Gastroesophageal sphincter (tissue), 4 donors: Measurements from ENCODE around the gene CCND1. TPM values are rescaled to one million over a fixed set of nuclear protein-coding genes. Genes with fewer than 3 reads are reported as not detected.

ENCODE experiments used
- ATAC-seq: fragments of 150-250 bp; one replicate; pipeline ENCODE4 v1.9.1; 2016; ENCODE audit warnings: mild to moderate bottlenecking, moderate library complexity
- H3K27ac ChIP-seq, 4 donors: fragments of 200-600 bp; sonication (generic) in 3 of 4; 1 replicate in 3 of 4; 2 replicates in 1 of 4; pipeline ENCODE4 v1.5.1; 2016 to 2019
- H3K27me3 ChIP-seq: fragments of 200-600 bp; sonication (generic); one replicate; pipeline ENCODE4 v1.5.1; 2019
- H3K36me3 ChIP-seq, 2 donors: fragments of 200-600 bp; sonication (generic); one replicate each; pipeline ENCODE4 v1.5.1; 2019; ENCODE audit warnings: control low read depth in 1 of 2
- H3K4me1 ChIP-seq, 3 donors: fragments of 200-600 bp; sonication (generic); 1 replicate in 2 of 3; 2 replicates in 1 of 3; pipeline ENCODE4 v1.5.1; 2016 to 2019; ENCODE audit warnings: control low read depth in 2 of 3
- H3K4me3 ChIP-seq, 2 donors: fragments of 200-600 bp; sonication (generic); one replicate each; pipeline ENCODE4 v1.5.1; 2019; ENCODE audit warnings: mild to moderate bottlenecking in 1 of 2, moderate library complexity in 1 of 2
- H3K9me3 ChIP-seq, 3 donors: fragments of 200-600 bp; sonication (generic); one replicate each; pipeline ENCODE4 v1.5.1; 2017 to 2019; ENCODE audit warnings: control low read depth in 2 of 3
- EP300 ChIP-seq: sonication (generic); formaldehyde crosslinking; IDR thresholded peaks from one replicate; pipeline ENCODE4 v1.6.1; 2017; ENCODE audit warnings: antibody characterized with exemption, mild to moderate bottlenecking
- POLR2A ChIP-seq, 2 donors: fragments of 450-650 bp; IDR thresholded peaks; one replicate each; pipeline ENCODE4 v1.6.1; 2017; ENCODE audit warnings: antibody characterized with exemption in 2 of 2, mild to moderate bottlenecking in 2 of 2, moderate library complexity in 1 of 2
- POLR2AphosphoS5 ChIP-seq: sonication (generic); formaldehyde crosslinking; IDR thresholded peaks from one replicate; pipeline ENCODE4 v1.6.1; 2017; ENCODE audit warnings: antibody characterized with exemption
- whole genome bisulfite sequencing, 2 donors: methylation state at CpG; one replicate each; pipeline ENCODE4 v1.1.5; 2018; ENCODE audit warnings: low coverage in 1 of 2; 5-methylcytosine and 5-hydroxymethylcytosine counted together
- total RNA-seq, 4 donors: library from RNA; depleted of rRNA; stranded (reverse); fragments of >200 nt; gene quantifications; one replicate each; pipeline ENCODE4 v1.1.0, GENCODE V29; 2016
- TF ChIP-seq, protein P1 (sequence below), 4 experiments: fragments of 200-600 bp in 2 of 4; fragments of 450-650 bp in 2 of 4; sonication (generic) in 1 of 4; IDR thresholded peaks; one replicate each; pipeline ENCODE4 v1.5.1; 2017 to 2019; ENCODE audit warnings: antibody characterized with exemption in 4 of 4, mild to moderate bottlenecking in 2 of 4, moderate library complexity in 2 of 4

The CCND1 gene
- total RNA-seq, 4 donors from 2014 or later: 24.1 to 110 (median 51.9) TPM

DNA sequence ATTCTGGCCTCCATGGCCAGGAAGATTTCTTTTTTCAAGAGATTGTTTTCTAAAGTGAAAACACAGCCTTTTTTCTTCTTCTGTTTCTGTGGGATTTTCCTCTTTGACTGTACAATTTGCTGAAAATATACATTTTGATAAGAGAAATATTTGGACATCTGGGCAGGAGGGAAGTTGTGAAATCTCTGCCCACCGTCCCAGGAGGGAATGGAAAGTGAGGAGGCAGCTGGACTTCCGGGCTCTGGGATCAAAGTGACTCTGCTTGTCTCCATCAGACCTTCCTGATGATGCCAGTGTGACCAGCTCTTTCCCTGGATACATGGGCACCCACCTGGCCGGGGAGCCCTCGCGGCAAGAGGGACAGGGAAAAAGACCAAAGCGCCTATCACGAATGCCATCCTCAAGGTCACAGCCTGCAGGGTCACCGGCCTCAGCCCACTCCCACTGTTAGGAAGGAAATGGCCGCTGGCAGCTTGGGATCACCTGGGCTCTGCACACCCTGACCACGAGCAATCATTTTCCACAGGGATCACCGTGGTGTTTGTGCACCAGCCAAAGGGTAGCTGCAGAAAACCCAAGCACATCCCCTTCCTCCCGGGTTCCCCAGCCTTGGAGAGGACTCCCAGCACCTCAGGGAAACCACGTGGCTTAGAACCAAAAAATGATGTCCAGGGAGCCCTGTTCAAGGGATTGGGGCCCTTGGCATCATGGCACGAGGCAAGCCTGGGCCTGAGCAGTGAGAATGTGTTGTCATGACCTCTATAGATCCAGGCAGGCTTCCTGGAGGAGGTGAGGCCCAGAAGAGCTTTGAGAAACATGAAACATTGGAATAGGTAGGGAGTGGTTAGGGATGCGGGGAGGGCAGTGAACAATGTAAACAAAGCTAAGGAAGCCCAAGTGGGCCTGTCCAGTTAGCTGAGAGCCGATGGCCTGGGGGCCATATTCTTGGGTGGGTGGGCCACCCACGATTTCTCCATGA is 29.1 kb upstream of the CCND1 start:
- 70 to 71% methylated on average over 8 to 9 of the region's 17 CpGs for WGBS, 2 donors
- no peaks in the 10 kb centered on the region for H3K36me3 ChIP-seq
- H3K4me1 ChIP-seq: no peaks in the 10 kb centered on the region
- peaks cover 17% of the 10 kb centered on the region for H3K27me3 ChIP-seq
- no peak overlapping the region for H3K27ac ChIP-seq
- no peak for ATAC-seq
- H3K9me3 ChIP-seq: peaks cover 0 to 34% (median 0%) of the 10 kb centered on the region in 3 donors
- H3K4me3 ChIP-seq: no peak overlapping the region
- no peak for TF ChIP-seq POLR2AphosphoS5
- TF ChIP-seq, protein P1, sequence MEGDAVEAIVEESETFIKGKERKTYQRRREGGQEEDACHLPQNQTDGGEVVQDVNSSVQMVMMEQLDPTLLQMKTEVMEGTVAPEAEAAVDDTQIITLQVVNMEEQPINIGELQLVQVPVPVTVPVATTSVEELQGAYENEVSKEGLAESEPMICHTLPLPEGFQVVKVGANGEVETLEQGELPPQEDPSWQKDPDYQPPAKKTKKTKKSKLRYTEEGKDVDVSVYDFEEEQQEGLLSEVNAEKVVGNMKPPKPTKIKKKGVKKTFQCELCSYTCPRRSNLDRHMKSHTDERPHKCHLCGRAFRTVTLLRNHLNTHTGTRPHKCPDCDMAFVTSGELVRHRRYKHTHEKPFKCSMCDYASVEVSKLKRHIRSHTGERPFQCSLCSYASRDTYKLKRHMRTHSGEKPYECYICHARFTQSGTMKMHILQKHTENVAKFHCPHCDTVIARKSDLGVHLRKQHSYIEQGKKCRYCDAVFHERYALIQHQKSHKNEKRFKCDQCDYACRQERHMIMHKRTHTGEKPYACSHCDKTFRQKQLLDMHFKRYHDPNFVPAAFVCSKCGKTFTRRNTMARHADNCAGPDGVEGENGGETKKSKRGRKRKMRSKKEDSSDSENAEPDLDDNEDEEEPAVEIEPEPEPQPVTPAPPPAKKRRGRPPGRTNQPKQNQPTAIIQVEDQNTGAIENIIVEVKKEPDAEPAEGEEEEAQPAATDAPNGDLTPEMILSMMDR (IDR thresholded peaks at IDR 0.05): no peak
- TF ChIP-seq POLR2A (IDR thresholded peaks at IDR 0.05): no peak
- TF ChIP-seq EP300: no peak

GRCh38 chr11:69613594-69613993 is 27.4 kb upstream of the CCND1 start:
- ATAC-seq: no peak
- H3K4me3 ChIP-seq: no peak overlapping the region
- peaks cover 22% of the 10 kb centered on the region for H3K27me3 ChIP-seq
- no peaks in the 10 kb centered on the region for H3K4me1 ChIP-seq
- 90 to 93% methylated on average over 2 to 9 of the region's 9 CpGs for WGBS, 2 donors
- TF ChIP-seq EP300 (no peak), POLR2AphosphoS5 (no peak), POLR2A (IDR thresholded peaks at IDR 0.05) (no peak)
- TF ChIP-seq, protein P1 (IDR thresholded peaks at IDR 0.05): no peak
- H3K27ac ChIP-seq: no peak overlapping the region
- H3K36me3 ChIP-seq: no peaks in the 10 kb centered on the region
- H3K9me3 ChIP-seq: peaks cover 0 to 22% (median 0%) of the 10 kb centered on the region in 3 donors

DNA sequence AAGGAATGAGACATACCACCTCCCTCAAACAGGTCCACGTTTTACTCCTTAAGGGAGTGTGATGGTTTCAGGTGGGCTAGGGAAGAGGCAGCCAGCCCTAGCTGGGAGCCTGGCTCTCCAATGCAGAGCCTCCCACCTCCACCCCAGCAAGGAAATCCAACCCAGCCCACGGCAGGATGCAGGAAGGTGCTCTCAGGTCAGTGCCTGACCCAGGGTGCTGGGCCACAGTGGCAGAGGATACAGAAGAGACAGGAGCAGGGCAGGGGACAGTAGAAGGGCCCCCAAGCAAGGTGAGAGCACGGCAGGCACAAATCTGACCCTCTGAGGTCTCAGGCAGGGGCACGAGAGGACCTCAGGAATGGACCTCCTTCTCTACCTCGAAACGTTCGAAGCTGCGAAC is 26.9 kb upstream of the CCND1 start:
- 73 to 84% methylated on average over 3 to 6 of the region's 8 CpGs for WGBS, 2 donors
- peaks cover 22% of the 10 kb centered on the region for H3K27me3 ChIP-seq
- H3K27ac ChIP-seq: no peak overlapping the region
- H3K4me3 ChIP-seq: no peak overlapping the region
- no peaks in the 10 kb centered on the region for H3K4me1 ChIP-seq
- ATAC-seq: no peak
- H3K36me3 ChIP-seq: no peaks in the 10 kb centered on the region
- H3K9me3 ChIP-seq: peaks cover 0 to 17% (median 0%) of the 10 kb centered on the region in 3 donors
- TF ChIP-seq POLR2A (IDR thresholded peaks at IDR 0.05) (no peak), EP300 (no peak), POLR2AphosphoS5 (no peak)
- TF ChIP-seq, protein P1 (IDR thresholded peaks at IDR 0.05): no peak

DNA sequence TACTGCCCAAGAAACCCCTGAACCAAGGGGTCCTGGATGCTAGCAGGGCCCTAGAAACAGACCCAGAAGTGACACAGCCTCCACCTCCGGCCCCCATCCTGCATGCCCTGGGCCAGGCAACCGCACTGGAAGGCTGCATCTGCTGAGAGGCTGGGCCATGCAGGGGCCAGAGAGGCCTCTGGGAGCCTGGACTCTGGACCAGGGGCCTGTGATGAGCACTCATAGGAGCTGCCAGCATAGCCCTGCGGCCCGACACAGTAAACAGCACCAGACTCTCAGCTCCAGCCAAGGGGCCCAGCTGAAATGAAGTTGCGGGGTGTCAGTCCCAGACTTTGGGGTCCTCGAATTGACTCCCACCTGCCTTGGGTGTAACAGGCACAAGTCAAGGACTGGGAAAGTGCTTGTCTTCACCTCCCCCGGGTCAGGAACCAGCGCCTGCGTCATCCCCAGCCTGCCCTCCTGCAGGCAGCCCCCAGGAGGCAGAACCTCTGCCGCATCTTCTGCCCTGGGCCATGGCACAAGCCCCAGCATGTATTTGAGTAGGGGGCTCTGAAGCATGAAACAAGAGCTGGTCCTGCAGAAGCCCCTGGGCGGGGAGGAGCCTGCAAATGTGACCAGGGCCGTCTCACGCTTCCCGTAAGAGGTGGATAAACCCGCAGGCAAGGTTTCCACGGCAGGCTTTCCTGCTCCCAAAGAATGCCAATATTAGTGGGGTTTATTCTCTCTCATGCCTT is 25.2 kb upstream of the CCND1 start:
- peaks cover 22% of the 10 kb centered on the region for H3K27me3 ChIP-seq
- H3K4me3 ChIP-seq: no peak overlapping the region
- no peaks in the 10 kb centered on the region for H3K36me3 ChIP-seq
- TF ChIP-seq POLR2AphosphoS5: no peak
- TF ChIP-seq, protein P1 (IDR thresholded peaks at IDR 0.05): no peak
- no peak for TF ChIP-seq POLR2A (IDR thresholded peaks at IDR 0.05)
- no peak for ATAC-seq
- WGBS, 2 donors: 90% methylated on average over 2 of the region's 16 CpGs; no CpG with 5 or more reads in 1 of the 2 donors
- peaks cover 0 to under 1% (median 0%) of the 10 kb centered on the region in 3 donors for H3K9me3 ChIP-seq
- H3K27ac ChIP-seq: no peak overlapping the region
- no peaks in the 10 kb centered on the region for H3K4me1 ChIP-seq
